OCI-LY1 (cell line): ENCODE data around the gene CFAP97D2.

Experiments used
- CTCF ChIP-seq: fragments of 200-600 bp; sonication (generic), shearing (Covaris generic); IDR thresholded peaks from 2 replicates; pipeline ENCODE4 v1.5.1; 2017; ENCODE audit warnings: mild to moderate bottlenecking, antibody characterized with exemption, low read length, moderate library complexity, mixed read lengths
- EZH2 ChIP-seq: fragments of 200-600 bp; sonication (generic), shearing (Covaris generic); IDR thresholded peaks from 2 replicates; pipeline ENCODE4 v1.8.0; 2017; ENCODE audit warnings: borderline replicate concordance, mixed run types, mild to moderate bottlenecking, antibody characterized with exemption, low read length, moderate library complexity, mixed read lengths

DNA sequence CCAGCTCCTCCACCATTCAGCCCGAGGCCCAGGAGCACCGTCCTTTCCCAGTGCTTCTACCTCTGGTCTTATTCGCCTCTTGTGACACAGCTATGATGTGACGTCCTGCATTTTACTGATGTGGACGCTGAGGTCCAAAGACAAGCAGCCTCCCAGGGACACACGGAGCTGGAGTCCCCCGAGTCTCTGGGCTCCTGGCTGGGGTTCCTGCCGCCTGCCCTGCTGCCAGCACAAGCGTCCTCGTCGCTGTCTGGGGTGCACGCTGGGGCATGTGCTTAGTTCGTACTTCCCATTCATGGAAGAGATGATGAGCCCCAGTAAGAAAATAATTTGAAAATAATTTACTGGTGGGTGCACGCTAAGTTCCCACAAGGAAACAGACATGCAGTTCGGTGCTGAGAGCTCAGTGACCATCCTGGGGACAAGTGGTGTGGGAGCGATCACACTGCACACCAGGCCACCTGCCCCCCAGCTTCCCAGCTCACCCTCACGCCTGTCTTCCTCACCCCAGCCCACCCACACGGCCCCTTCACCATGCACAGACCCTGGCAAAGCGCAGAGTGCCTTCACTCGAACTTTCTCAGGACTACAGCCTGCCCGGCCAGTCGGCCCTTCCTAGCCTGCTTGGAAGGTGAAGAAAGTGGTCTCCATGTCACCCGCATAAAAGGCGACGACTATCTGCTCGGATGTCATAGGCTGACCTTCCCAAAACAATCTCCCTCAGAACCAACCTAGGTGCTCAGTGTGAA lies 14.2 kb upstream of the CFAP97D2 start:
- no peak for TF ChIP-seq CTCF
- no peak for TF ChIP-seq EZH2
